ENCODE data around the gene ADGRG7.

- TF ChIP-seq CTCF (IDR thresholded peaks at IDR 0.05) (no peak), POLR2A (IDR thresholded peaks at IDR 0.05) (no peak)
Observed at GRCh38 chr3:100575704-100576103, 33.7 kb upstream of the ADGRG7 start.

Measured in breast epithelium (tissue), 3 donors.